ENCODE results near the gene PHACTR1.

The PHACTR1 gene

GRCh38 chr6:12749531-12750379 lies 33.2 kb downstream of the PHACTR1 start:
- DNase-seq (ENCODE audit: low read depth), result no peak

- DNase-seq (ENCODE audit: low read depth), result no peak
Measured at GRCh38 chr6:12750416-12750815, 33.8 kb downstream of the PHACTR1 start.

- no peak for DNase-seq (ENCODE audit: low read depth)
Measured at GRCh38 chr6:12751694-12752325, 35.2 kb downstream of the PHACTR1 start.

- no peak for DNase-seq (ENCODE audit: low read depth)
Measured at GRCh38 chr6:12753036-12753435, 36.5 kb downstream of the PHACTR1 start.

DNA sequence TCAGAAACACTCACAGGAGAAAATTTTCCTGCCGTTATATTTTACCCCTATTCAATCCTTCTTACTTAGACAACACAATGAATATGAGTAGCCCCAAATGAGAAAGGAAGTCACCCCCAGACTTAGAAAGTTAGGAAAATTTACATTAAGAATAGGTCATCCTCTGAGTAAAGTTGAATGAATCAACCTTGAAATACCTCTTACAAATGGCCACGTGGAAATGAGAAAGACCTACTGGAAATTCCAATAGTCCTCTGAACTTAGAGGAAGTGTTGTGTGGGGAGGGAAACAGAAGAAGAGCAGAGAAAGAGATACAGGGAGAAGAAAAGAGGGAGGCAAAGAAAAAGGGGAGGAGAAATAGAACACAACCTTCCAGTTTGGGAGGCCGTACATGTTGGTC lies 43.7 kb downstream of the PHACTR1 start:
- DNase-seq (ENCODE audit: low read depth), result no peak

DNA sequence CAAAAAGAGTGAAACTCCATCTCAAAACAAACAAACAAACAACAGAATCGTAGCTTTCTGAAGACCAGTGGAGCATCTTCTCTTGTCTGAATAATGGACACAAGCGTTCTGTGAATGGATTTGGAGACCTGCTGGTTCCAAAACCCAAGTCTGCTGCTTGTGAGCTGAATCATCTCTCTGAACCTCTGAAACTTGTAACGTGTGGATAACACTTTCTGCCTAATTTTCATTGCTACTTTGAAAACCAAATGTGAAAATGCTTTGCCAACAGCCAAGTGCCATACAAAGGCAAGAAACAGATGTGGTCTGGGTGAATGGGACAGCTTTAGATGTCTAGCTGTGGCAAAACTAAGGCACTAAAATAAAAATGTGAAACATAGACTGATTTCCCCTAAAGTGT lies 44.3 kb downstream of the PHACTR1 start:
- DNase-seq (ENCODE audit: low read depth), result no peak

- peak; percentile 85 for DNase-seq (ENCODE audit: low read depth)
Measured at GRCh38 chr6:12761376-12762115, 45.0 kb downstream of the PHACTR1 start.

DNA sequence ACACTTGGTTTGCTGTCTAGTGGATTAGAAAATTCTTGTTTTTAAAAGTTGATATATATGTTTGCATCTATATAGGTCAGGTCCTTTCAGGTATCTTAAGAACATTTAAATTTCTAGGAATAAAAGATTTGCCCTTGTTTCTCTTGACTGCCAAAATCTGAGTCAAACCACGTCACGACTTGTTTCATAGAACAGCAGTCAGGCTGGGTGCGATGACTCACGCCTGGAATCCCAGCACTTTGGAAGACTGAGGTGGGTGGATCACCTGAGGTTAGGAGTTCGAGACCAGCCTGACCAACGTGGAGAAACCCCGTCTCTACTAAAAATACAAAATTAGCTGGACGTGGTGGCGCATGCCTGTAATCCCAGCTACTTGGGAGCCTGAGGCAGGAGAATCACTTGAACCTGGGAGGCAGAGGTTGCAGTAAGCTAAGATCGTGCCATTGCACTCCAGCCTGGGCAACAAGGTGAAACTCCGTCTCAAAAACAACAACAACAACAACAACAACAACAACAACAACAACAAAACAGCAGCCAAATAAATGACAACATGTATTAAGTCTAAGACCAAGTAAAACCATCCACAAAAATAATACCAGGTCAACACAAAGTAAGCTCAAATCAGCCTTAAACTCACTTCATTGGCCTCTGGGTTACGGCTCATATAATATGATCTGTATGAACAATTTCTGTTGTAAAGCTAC lies 46.3 kb downstream of the PHACTR1 start:
- DNase-seq (ENCODE audit: low read depth), result peak; percentile 55

GRCh38 chr6:12766365-12766764 lies 49.8 kb downstream of the PHACTR1 start:
- no peak for DNase-seq (ENCODE audit: low read depth)

DNA sequence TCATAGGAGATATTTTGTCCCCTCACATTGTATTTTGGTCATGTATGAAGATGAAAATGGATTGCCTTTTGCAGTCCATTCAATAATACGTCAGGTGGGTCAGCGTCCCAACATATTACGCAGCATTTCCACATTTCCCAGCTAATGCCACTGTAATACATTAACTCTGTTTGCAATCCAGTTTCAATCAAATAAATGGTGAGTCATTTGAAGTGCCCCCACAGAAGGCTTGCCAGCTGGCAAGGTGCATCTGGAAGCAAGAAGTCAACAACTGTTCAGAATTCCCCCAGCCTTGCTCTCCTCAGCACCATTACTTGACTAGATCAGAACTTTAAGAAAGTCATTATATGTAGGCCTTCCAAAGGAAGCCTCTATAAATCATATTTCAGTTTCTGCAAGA lies 50.4 kb downstream of the PHACTR1 start:
- DNase-seq (ENCODE audit: low read depth), result no peak

GRCh38 chr6:12769556-12770256 lies 53.1 kb downstream of the PHACTR1 start:
- DNase-seq (ENCODE audit: low read depth), result no peak

DNA sequence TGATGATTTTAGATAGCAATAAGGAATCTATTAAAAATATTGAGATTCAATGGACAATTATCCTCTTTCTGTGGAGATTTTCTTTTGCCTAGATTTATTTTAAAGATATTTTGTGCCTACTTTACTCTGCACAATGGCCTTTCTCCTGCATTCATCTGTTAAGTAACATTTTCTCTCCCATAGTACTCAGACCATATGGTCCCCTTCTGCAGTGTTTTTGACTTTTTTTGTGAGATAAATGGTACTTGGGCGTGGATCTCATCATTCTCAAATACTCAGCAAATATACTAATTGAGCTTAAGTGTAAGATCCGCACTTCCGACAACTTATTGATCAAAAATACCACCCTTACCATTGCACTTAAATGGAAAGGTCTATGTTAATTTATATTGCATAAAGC lies 55.8 kb downstream of the PHACTR1 start:
- no peak for DNase-seq (ENCODE audit: low read depth)

GRCh38 chr6:12776291-12776690 lies 59.7 kb downstream of the PHACTR1 start:
- DNase-seq (ENCODE audit: low read depth), result no peak

DNA sequence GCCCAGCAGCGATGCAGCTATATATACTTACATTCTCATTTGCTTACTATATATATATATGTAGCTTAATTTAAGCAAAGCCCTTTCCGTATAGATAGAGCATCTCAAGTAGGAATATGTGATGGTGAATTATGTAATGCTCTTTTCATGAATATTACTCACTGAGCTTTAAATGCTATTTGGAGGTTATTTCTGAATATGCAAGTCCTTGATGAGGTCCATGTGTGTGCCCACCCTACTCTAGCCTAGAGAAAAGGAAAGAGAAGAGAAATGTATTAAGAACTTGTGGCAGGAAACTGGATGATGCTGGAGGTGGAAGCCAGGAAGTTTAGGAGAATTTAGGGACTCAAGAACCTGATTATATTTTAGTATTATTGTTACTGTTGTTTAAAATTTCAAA lies 63.2 kb downstream of the PHACTR1 start:
- no peak for DNase-seq (ENCODE audit: low read depth)

GRCh38 chr6:12782136-12782535 lies 65.6 kb downstream of the PHACTR1 start:
- DNase-seq (ENCODE audit: low read depth), result no peak

DNA sequence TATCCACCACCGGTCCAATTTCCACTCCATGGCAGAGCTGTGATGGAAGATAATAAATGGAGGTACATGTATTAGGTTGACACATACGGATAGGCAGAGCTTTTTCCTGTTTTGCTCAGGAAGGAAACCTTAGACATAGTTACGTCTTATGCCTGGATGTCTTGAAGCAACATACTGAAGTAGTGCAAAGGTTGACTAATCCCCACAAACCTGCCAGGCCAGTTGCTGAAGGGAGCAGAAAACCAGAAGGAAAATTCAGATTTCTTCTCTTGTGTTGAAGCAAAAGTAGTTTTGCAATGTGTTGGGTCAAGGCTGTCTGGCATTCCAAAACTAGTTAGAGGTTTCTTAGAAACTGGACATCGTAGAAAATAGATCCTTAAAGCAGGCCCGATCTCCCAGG lies 68.7 kb downstream of the PHACTR1 start:
- DNase-seq (ENCODE audit: low read depth), result no peak

DNA sequence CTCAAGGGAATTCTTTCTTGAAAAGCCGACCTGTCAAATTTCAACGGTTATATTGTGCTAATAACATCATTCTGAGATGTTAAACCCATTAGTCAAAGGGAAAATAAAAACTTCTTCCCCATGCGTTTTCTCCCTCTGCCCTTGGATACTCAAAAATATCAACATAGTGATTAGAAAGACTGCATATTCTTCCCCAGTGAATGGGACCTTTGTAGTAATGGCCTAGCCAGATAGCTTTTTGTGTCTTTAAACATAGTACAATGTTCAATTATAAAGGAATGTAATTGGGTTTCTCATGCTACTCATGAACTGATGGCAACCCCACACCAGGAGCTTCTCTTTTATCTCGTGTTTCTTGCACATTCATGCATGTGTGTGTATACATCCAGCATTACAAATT lies 69.4 kb downstream of the PHACTR1 start:
- no peak for DNase-seq (ENCODE audit: low read depth)

GRCh38 chr6:12791371-12791770 lies 74.8 kb downstream of the PHACTR1 start:
- DNase-seq (ENCODE audit: low read depth), result no peak

- DNase-seq (ENCODE audit: low read depth), result no peak
Measured at GRCh38 chr6:12798326-12798725, 81.8 kb downstream of the PHACTR1 start.

- no peak for DNase-seq (ENCODE audit: low read depth)
Measured at GRCh38 chr6:12800120-12800519, 83.6 kb downstream of the PHACTR1 start.

DNA sequence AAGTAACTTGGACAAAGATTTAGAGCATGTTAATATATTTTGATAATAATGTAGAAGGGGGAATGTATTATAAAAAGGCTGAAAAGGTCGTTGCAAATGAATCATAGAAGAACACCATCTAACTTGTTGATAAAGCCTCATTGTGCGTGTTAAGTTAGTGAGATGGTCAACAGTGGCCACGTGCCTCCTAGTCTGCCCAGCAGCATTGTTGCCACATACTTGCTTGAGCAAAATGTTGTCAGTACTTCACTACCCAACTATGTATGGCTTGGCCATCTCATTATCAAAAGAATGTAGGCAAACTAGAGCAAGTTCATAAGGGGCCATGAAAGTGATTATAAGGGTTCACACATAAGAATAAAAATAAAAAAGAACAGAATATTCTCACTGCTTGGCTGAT lies 84.6 kb downstream of the PHACTR1 start:
- no peak for DNase-seq (ENCODE audit: low read depth)

- DNase-seq (ENCODE audit: low read depth), result no peak
Measured at GRCh38 chr6:12802440-12802839, 85.9 kb downstream of the PHACTR1 start.
